Activated CD8-positive, alpha-beta T cell treated with anti-CD3 and anti-CD28 coated beads, Interleukin-2, amount 10 ng/mL, durations not matched to agents 7 days and 5 days (primary cell): ENCODE data around the gene PFKFB2. TPM values are rescaled to one million over a fixed set of nuclear protein-coding genes. Genes with fewer than 3 reads are reported as not detected.
A peak's percentile ranks its signal among the peaks of the same experiment; 100 is the strongest.

Experiments
- ATAC-seq: fragments of 150-1000 bp; cut with Tn5 transposase; one replicate; pipeline ENCODE4 v1.10.0; 2021; ENCODE audit warnings: moderate library complexity
- CTCF ChIA-PET: fragments of 350-600 bp; sonication (Branson Sonifier 250); formaldehyde crosslinking; loops from one replicate; lab custom pipeline; 2021; ENCODE audit warnings: antibody characterized with exemption; lab: Charles Lee
- POLR2A ChIA-PET: fragments of 350-600 bp; sonication (Branson Sonifier 250); formaldehyde crosslinking; loops from one replicate; lab custom pipeline; 2021; ENCODE audit warnings: antibody characterized with exemption; lab: Charles Lee
- DNase-seq: peaks from one replicate; pipeline ENCODE4 v3.0.0-alpha.2; 2020
- H3K27ac Mint-ChIP-seq: one replicate; pipeline ENCODE4 v1.8.0; 2021; ENCODE audit warnings: mild to moderate bottlenecking, mixed read lengths
- H3K27me3 Mint-ChIP-seq: one replicate; pipeline ENCODE4 v1.8.0; 2021; ENCODE audit warnings: low read depth, mixed read lengths
- H3K36me3 Mint-ChIP-seq: one replicate; pipeline ENCODE4 v1.8.0; 2021; ENCODE audit warnings: low read depth, mixed read lengths
- H3K4me1 Mint-ChIP-seq: one replicate; pipeline ENCODE4 v1.8.0; 2021; ENCODE audit warnings: low read depth, mixed read lengths
- H3K4me3 Mint-ChIP-seq: one replicate; pipeline ENCODE4 v1.8.0; 2021; ENCODE audit warnings: mild to moderate bottlenecking, mixed read lengths
- H3K9me3 Mint-ChIP-seq: one replicate; pipeline ENCODE4 v1.8.0; 2022; ENCODE audit warnings: mixed read lengths; ENCODE audit not compliant: insufficient read depth
- total RNA-seq, 2 experiments: library from RNA; stranded (reverse); gene quantifications; one replicate each; pipeline ENCODE4 v1.2.3, GENCODE V29; 2021

The PFKFB2 gene
- total RNA-seq, 2 experiments from 2014 or later, result 5.0 to 6.6 TPM

- ATAC-seq (no peak), DNase-seq (no peak)
- peaks cover 16% of the 10 kb centered on the region for H3K4me1 Mint-ChIP-seq
- H3K27me3 Mint-ChIP-seq, result no peaks in the 10 kb centered on the region
- CTCF ChIA-PET, result interaction anchor here (2.5 kb wide), 1 partner anchor 17 kb away, joined by 8 read pairs; no protein-coding TSS in a partner anchor
- H3K4me3 Mint-ChIP-seq, result no peak overlapping the region
- POLR2A ChIA-PET, result no interaction called here
- no peak overlapping the region for H3K27ac Mint-ChIP-seq
- H3K9me3 Mint-ChIP-seq, result no peaks in the 10 kb centered on the region
- no peaks in the 10 kb centered on the region for H3K36me3 Mint-ChIP-seq
Observed at GRCh38 chr1:207058878-207059867, 6.1 kb downstream of the PFKFB2 start.

GRCh38 chr1:207059881-207060280 is 6.8 kb downstream of the PFKFB2 start:
- H3K9me3 Mint-ChIP-seq, result no peaks in the 10 kb centered on the region
- CTCF ChIA-PET, result interaction anchor here (1.0 to 2.6 kb wide), 6 partner anchors 10 to 24 kb away, joined by 3 to 12 read pairs (median 6); no protein-coding TSS in a partner anchor
- no peak for DNase-seq
- H3K36me3 Mint-ChIP-seq, result no peaks in the 10 kb centered on the region
- ATAC-seq, result no peak
- H3K4me3 Mint-ChIP-seq, result no peak overlapping the region
- peaks cover 11% of the 10 kb centered on the region for H3K4me1 Mint-ChIP-seq
- H3K27me3 Mint-ChIP-seq, result no peaks in the 10 kb centered on the region
- no peak overlapping the region for H3K27ac Mint-ChIP-seq
- POLR2A ChIA-PET, result no interaction called here

- ChIA-PET CTCF (interaction anchor here (1.0 to 2.6 kb wide), 6 partner anchors 10 to 23 kb away, joined by 3 to 12 read pairs (median 6); no protein-coding TSS in a partner anchor), POLR2A (interaction anchor here (0.8 kb wide), 1 partner anchor 11 kb away, joined by 3 read pairs; no protein-coding TSS in a partner anchor)
- ATAC-seq (no peak), DNase-seq (no peak)
- Mint-ChIP-seq H3K9me3 (no peaks in the 10 kb centered on the region), H3K27me3 (no peaks in the 10 kb centered on the region), H3K36me3 (peaks cover 1% of the 10 kb centered on the region), H3K4me3 (no peak overlapping the region), H3K4me1 (peaks cover 10% of the 10 kb centered on the region), H3K27ac (no peak overlapping the region)
Observed at GRCh38 chr1:207060596-207060995, 7.5 kb downstream of the PFKFB2 start.

GRCh38 chr1:207062058-207062457 is 9.0 kb downstream of the PFKFB2 start:
- POLR2A ChIA-PET, result no interaction called here
- Mint-ChIP-seq H3K4me1 (peaks cover 10% of the 10 kb centered on the region), H3K27me3 (no peaks in the 10 kb centered on the region), H3K27ac (no peak overlapping the region), H3K4me3 (no peak overlapping the region), H3K9me3 (no peaks in the 10 kb centered on the region), H3K36me3 (peaks cover 3% of the 10 kb centered on the region)
- ATAC-seq (no peak), DNase-seq (no peak)
- CTCF ChIA-PET, result interaction anchor here (1.5 to 2.6 kb wide), 3 partner anchors 9 to 18 kb away, joined by 3 to 12 read pairs (median 7); no protein-coding TSS in a partner anchor

- DNase-seq, result no peak
- H3K4me3 Mint-ChIP-seq, result no peak overlapping the region
- CTCF ChIA-PET, result interaction anchor here (0.6 to 1.5 kb wide), 2 partner anchors 8 to 17 kb away, joined by 3 read pairs; no protein-coding TSS in a partner anchor
Observed at GRCh38 chr1:207063014-207063413, 9.9 kb downstream of the PFKFB2 start.

GRCh38 chr1:207064561-207064960 is 11.5 kb downstream of the PFKFB2 start:
- ATAC-seq, result no peak
- no peak overlapping the region for H3K27ac Mint-ChIP-seq
- H3K4me3 Mint-ChIP-seq, result no peak overlapping the region
- no peaks in the 10 kb centered on the region for H3K9me3 Mint-ChIP-seq
- POLR2A ChIA-PET, result no interaction called here
- CTCF ChIA-PET, result no interaction called here
- peaks cover 9% of the 10 kb centered on the region for H3K36me3 Mint-ChIP-seq
- H3K4me1 Mint-ChIP-seq, result peaks cover 23% of the 10 kb centered on the region
- H3K27me3 Mint-ChIP-seq, result no peaks in the 10 kb centered on the region
- no peak for DNase-seq

More at GRCh38 chr1:207063014-207063413, 9.9 kb downstream of the PFKFB2 start:
- Mint-ChIP-seq H3K4me1 (peaks cover 12% of the 10 kb centered on the region), H3K27me3 (no peaks in the 10 kb centered on the region), H3K36me3 (peaks cover 3% of the 10 kb centered on the region), H3K27ac (no peak overlapping the region), H3K9me3 (no peaks in the 10 kb centered on the region)
- POLR2A ChIA-PET, result no interaction called here
- ATAC-seq, result no peak

GRCh38 chr1:207067185-207067584 is 14.1 kb downstream of the PFKFB2 start:
- ATAC-seq (no peak), DNase-seq (no peak)
- Mint-ChIP-seq H3K27ac (no peak overlapping the region), H3K4me1 (peaks cover 49% of the 10 kb centered on the region), H3K4me3 (no peak overlapping the region), H3K36me3 (peaks cover 24% of the 10 kb centered on the region), H3K9me3 (no peaks in the 10 kb centered on the region), H3K27me3 (no peaks in the 10 kb centered on the region)
- ChIA-PET CTCF (interaction anchor here (1.1 to 2.5 kb wide), 3 partner anchors 12 to 17 kb away, joined by 4 to 9 read pairs (median 6); partner anchors contain the start of gene PFKFB2), POLR2A (no interaction called here)

GRCh38 chr1:207067665-207068064 is 14.6 kb downstream of the PFKFB2 start:
- DNase-seq, result no peak
- peaks cover 25% of the 10 kb centered on the region for H3K36me3 Mint-ChIP-seq
- ChIA-PET CTCF (interaction anchor here (1.1 to 2.5 kb wide), 3 partner anchors 13 to 17 kb away, joined by 4 to 9 read pairs (median 6); partner anchors contain the start of gene PFKFB2), POLR2A (no interaction called here)
- peaks cover 50% of the 10 kb centered on the region for H3K4me1 Mint-ChIP-seq
- H3K27me3 Mint-ChIP-seq, result no peaks in the 10 kb centered on the region
- no peak for ATAC-seq
- no peak overlapping the region for H3K4me3 Mint-ChIP-seq
- H3K9me3 Mint-ChIP-seq, result no peaks in the 10 kb centered on the region
- no peak overlapping the region for H3K27ac Mint-ChIP-seq

- Mint-ChIP-seq H3K4me3 (peak overlapping the region; percentile 42), H3K36me3 (peaks cover 28% of the 10 kb centered on the region), H3K27ac (peak overlapping the region; percentile 88), H3K27me3 (no peaks in the 10 kb centered on the region), H3K9me3 (no peaks in the 10 kb centered on the region), H3K4me1 (peaks cover 53% of the 10 kb centered on the region)
- DNase-seq, result peak; percentile 53
- ATAC-seq, result peak; percentile 60
- CTCF ChIA-PET, result interaction anchor here (0.8 to 2.5 kb wide), 9 partner anchors 8 to 64 kb away, joined by 3 to 9 read pairs (median 4); partner anchors contain the start of gene PFKFB2
- POLR2A ChIA-PET, result interaction anchor here (1.2 kb wide), 1 partner anchor 19 kb away, joined by 3 read pairs; no protein-coding TSS in a partner anchor
Observed at GRCh38 chr1:207069061-207069460, 16.0 kb downstream of the PFKFB2 start.

- peaks cover 53% of the 10 kb centered on the region for H3K4me1 Mint-ChIP-seq
- H3K36me3 Mint-ChIP-seq, result peaks cover 28% of the 10 kb centered on the region
- peak; percentile 8 for ATAC-seq
- POLR2A ChIA-PET, result no interaction called here
- H3K4me3 Mint-ChIP-seq, result no peak overlapping the region
- H3K27ac Mint-ChIP-seq, result peak overlapping the region; percentile 88
- no peaks in the 10 kb centered on the region for H3K9me3 Mint-ChIP-seq
- H3K27me3 Mint-ChIP-seq, result no peaks in the 10 kb centered on the region
- DNase-seq, result no peak
- CTCF ChIA-PET, result interaction anchor here (1.0 to 3.4 kb wide), 11 partner anchors 9 to 157 kb away, joined by 3 to 21 read pairs (median 7); partner anchors contain the start of gene PFKFB2
Observed at GRCh38 chr1:207069858-207070506, 16.9 kb downstream of the PFKFB2 start.

GRCh38 chr1:207070811-207071210 is 17.7 kb downstream of the PFKFB2 start:
- CTCF ChIA-PET, result interaction anchor here (0.6 to 3.4 kb wide), 18 partner anchors 8 to 429 kb away, joined by 3 to 21 read pairs (median 5); partner anchors contain the start of genes FCMR and PFKFB2
- ATAC-seq, result peak; percentile 75
- POLR2A ChIA-PET, result interaction anchor here (0.5 to 0.8 kb wide), 2 partner anchors 251 to 529 kb away, joined by 3 read pairs; partner anchors contain the start of gene CD55
- peak; percentile 75 for DNase-seq
- peaks cover 53% of the 10 kb centered on the region for H3K4me1 Mint-ChIP-seq
- H3K36me3 Mint-ChIP-seq, result peaks cover 26% of the 10 kb centered on the region
- H3K9me3 Mint-ChIP-seq, result no peaks in the 10 kb centered on the region
- no peaks in the 10 kb centered on the region for H3K27me3 Mint-ChIP-seq
- H3K4me3 Mint-ChIP-seq, result peak overlapping the region; percentile 52
- peak overlapping the region; percentile 88 for H3K27ac Mint-ChIP-seq
